HG03064 (cell line): ENCODE results near the gene E4F1.

Experiments
- ATAC-seq: cut with Tn5 transposase; IDR thresholded peaks from one replicate; pipeline ENCODE4 v1.9.1; 2021; ENCODE audit warnings: low read depth; ENCODE audit not compliant: unreplicated experiment

The E4F1 gene

DNA sequence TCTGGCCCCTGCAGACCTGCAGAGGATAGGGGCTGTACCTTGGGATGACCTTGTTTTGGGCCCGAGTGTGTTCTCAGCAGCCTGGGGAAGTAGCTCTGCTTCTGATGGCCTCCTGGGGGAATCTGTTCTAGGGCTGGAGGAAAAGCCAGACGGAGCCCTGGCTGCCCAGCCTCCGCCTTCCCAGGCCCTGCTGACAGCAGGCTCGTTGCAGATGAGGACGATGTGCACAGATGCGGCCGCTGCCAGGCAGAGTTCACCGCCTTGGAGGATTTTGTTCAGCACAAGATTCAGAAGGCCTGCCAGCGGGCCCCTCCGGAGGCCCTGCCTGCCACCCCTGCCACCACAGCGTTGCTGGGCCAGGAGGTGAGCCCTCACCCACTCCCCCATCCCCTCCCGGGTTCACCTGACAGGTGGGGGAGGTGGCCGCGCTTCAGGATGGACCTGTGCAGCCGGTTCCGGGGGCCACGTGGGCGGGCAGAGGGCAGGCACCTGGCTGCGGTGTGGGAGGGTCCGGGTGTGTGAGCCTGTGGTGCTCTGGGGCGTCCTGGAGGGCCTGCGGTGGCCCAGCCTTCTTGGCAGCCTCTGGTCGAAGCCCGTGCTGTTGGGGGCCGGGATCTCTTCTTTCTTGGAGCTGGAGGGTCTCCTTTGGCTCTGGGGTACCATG is 4.9 kb downstream of the E4F1 start:
- ATAC-seq, result no peak

DNA sequence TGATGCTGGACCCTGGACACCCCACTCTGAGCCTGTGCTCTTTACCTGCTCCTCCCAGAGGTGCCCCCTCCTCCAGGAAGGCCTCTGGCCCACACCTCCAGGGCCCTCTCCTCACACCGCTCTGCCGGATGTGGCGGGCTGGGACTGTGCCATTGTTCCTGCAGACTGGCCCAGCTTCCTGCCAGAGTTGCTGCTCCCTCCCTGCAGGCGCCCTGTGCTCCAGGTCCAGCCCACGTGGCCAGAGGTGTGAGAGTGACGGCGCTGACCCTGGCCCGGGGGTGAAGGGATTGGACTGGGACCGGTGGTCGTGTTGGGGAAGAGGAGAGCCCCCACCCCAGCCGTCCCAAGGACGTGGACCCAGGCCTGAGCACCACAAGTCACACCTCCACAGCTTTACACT is 5.7 kb downstream of the E4F1 start:
- ATAC-seq, result no peak

DNA sequence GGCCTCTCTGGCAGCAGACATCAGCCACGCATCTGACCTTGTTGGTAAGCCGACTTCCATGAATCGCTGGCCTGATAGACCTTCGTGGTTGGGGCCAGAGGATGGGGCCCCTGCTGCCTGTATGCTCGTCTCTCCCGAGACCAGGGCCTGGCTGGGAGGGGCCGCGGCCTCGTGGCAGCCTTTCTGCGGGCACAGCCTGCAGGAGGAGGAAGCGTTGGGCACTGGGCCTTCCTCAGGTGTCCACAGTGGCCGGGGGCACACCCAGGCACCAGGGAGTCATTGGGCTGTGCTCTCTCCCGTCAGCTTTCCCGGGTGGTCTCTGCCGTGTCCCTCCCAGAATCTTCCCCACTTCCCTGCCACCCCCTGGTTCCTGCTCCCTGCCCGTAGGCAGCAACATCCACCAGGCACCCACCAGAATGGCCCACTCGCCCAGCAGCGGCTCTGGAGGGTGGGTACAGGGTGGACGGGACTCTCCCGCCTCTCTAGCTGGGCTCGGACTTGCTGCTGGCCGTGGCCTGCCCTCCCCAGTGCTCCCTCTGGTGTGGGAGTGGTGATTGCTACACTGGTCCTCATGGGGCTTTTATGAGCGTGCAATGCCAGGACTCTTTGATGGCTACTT is 6.3 kb downstream of the E4F1 start:
- ATAC-seq, result no peak

GRCh38 chr16:2230376-2230775 is 7.0 kb downstream of the E4F1 start:
- no peak for ATAC-seq

DNA sequence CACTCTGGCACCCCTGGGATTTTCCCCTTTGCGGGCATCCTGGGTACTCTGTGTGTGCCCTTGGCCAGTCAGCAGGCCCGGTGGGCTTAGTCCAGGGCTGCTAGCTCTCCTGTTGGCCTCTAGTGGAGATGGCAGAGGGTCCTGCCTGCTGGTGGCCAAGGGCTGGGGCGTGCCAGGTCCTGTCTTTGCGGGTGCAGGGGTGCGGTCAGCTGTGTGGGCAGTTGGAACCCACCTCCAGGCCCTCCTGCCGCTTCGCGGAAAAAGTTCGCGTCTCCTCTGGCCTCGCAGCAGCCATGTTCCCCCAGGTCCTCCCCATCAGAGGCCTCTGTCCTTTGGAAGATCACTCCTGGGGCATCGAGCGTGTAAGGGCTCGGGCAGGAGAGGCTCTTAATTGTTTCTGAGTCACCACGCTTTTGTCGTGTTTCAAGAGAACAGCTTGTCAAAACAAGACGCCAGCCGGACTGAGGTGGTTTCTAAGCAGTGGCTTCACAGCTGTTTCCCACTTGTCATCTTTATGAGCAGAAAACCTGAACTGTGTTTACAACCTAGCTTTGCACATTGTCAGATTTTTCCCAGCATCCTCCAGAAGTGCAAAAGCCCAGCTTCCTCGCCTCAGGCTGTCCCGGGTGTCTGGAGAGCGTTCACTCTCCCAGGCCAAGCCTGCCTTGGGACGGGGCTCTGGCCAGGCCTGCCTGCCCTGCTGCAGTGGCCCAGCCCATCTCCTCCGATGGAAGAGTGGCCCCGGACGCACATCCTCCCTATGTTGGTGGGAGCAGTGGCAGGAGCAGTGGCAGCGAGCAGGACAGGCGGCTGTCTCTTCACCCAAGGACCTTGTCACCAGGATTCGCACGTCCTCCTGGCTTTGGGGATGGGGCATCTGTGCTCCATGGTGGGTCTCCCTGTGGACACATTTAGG is 7.9 kb downstream of the E4F1 start:
- no peak for ATAC-seq

- ATAC-seq, result no peak
Observed at GRCh38 chr16:2232094-2232990, 9.0 kb downstream of the E4F1 start.

GRCh38 chr16:2233046-2233775 is 9.8 kb downstream of the E4F1 start:
- ATAC-seq, result no peak

DNA sequence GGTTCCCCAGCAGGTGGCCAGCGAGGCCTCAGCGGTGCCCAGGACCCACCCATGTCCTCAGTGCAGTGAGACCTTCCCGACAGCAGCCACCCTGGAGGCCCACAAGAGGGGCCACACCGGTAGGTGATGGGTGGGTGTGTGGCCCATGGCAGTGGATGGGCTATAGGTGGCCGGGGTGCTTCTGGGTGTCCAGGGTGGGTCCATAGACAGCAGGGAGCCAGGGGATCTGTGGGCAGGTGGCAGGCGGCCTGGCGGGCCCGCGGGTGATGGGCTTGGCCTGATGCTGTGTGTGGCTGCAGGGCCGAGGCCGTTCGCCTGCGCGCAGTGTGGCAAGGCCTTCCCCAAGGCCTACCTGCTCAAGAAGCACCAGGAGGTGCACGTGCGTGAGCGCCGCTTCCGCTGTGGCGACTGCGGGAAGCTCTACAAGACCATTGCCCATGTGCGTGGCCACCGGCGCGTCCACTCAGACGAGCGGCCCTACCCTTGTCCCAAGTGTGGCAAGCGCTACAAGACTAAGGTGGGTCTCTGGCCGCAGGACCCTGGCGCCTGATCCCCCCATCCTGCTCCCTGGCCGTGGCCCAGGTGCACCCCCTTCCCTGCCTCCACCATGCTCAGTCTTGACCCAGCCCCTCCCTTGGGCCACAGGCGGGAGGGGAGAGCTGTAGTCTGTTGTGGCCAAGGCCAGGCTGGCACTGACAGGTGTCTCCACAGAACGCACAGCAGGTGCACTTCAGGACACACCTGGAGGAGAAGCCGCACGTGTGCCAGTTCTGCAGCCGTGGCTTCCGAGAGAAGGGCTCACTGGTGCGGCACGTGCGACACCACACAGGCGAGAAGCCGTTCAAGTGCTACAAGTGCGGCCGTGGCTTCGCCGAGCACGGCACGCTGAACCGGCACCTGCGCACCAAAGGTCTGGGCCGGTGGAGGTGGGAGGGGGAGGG is 10.8 kb downstream of the E4F1 start:
- ATAC-seq, result no peak

DNA sequence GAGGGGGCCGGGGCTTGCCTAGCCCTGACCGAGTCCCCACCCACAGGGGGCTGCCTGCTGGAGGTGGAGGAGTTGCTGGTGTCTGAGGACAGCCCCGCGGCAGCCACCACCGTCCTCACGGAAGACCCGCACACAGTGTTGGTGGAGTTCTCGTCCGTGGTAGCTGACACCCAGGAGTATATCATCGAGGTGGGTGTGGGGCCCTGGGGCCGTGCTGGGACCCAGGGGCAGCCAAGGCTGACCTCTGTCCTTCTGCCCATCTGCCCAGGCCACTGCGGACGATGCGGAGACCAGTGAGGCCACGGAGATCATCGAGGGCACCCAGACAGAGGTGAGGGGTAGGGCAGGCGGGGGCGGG is 11.4 kb downstream of the E4F1 start:
- ATAC-seq, result no peak

GRCh38 chr16:2235234-2235651 is 11.9 kb downstream of the E4F1 start:
- ATAC-seq, result no peak

DNA sequence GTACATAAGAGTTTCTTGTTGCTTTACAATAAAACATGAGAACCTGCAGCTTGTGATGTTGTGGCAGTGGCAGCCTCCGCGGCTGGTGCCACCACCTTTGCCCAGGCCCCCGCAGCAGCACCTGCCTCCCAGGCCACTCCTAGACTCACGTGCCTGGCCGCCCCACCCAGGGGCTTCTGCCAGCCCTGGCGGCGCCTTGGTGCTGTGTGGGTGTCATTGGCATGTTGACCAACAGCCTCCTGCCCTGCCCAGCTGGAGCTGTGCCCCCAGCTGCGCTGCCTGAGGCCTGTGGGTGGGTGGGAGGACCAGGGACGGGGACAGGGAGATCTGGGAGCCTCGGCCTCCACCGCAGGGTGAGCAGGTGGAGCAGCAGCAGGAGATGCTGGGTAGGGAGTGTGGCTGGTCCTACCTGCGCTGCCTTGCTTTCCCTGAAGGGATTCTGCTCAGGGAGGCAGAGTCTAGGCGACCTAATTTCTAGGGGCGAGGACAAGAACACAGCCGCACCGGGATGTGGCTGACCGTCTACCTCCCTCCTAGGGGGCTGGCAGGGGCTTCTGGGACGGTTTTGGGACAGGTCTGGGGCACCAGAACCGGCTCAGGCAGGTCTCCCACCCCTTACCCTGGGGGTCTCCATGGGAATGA is 12.4 kb downstream of the E4F1 start:
- no peak for ATAC-seq

DNA sequence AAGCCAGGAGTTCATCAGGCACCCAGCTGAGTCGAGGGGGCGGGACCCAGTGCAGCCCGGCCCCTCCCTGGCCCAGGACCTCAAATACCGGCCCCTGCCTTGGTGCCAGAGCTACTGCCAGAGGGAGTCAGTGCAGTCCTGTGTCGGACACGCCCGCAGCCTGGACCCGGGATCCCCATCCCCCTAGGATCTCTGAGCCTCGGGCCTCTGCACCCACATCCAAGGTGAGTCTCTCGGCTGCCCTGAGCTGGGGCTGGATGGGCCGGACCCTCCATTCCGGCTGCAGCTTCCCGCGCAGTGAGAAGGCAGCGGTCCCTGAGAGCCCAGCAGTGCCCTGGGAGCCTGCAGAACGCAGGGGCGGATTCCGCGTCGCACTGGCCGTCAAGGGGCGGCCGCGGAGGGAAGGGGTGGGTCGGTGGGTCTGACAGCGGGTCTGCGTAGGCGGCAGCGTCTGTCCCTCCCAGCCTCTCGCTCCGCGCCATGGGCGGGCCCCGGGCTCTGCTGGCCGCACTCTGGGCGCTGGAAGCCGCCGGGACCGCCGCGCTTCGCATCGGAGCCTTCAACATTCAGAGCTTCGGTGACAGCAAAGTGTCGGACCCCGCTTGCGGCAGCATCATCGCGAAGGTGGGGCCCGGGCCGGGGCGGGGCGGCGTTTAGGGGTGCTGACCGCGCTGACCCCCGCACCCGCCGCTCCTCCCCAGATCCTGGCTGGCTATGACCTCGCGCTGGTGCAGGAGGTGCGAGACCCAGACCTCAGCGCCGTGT is 13.1 kb downstream of the E4F1 start, which contains the start of gene DNASE1L2:
DNASE1L2 (plus strand) TSS at position 108 of the 765 bp plus-strand sequence; CDS start at position 481, 373 bp downstream.
- ATAC-seq, result no peak

- ATAC-seq, result no peak
Observed at GRCh38 chr16:2237102-2237482, 13.7 kb downstream of the E4F1 start.

DNA sequence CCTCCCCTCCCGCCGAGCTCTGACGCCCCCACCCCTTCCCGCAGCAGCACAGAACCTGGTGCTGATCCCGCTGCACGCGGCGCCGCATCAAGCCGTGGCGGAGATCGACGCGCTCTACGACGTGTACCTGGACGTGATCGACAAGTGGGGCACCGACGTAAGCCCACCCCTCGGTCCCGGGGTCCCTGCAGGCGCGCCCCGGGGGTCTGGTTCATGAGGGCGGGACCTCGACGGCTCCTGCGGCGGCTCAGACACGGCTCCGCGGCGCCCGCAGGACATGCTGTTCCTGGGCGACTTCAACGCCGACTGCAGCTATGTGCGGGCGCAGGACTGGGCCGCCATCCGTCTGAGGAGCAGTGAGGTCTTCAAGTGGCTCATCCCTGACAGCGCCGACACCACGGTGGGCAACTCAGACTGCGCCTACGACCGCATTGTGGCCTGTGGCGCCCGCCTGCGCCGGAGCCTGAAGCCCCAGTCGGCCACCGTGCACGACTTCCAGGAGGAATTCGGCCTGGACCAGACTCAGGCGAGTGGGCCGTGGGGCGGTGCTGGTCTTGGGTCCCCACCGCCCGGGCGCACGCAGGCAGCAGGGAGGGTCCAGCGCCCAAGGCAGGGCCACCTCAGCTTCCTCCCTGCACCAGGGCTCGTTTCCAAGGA is 14.2 kb downstream of the E4F1 start:
- ATAC-seq, result no peak

- no peak for ATAC-seq
Observed at GRCh38 chr16:2238150-2238837, 14.9 kb downstream of the E4F1 start.

DNA sequence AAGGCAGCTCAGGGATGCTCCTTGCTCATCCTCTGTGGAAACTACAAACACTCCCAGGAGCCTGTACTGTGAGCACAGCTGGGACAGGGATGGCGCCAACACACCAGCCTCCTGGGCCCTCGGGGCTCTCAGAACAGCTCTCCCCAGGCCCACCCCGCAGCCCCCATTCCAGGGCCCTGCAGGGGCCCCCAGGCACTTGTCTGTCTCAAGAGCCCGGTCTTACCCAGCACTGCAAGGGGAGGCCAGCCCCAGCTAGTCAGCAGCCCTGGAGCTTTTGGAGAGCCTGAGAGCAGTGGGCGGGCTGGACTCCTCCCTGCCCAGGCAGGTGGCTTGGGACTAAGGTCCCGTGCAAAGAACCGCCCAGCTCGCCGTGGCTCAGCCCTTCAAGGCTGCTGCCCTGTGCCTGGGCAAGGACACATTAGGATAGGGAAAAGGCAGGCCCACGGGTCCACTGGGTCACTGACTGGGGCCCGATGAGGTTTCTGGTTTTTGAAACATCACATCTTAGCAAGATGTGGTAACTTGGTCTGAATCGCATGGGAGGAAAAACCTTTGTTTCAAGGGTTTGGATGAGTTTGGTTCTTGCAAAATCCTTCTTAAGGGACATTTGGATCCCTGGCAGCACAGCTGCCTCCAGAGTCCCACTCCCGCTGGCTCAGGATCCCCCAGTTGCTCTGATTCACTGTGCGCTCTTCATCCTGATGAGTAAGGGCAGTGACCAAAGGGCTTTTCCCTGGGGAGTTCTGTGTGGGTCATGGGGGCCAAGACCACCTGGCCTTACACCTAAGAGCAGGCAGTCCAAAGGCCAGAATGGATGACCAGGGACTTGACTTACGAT is 15.7 kb downstream of the E4F1 start:
- ATAC-seq, result no peak
